IMR-90 (cell line): Measurements from ENCODE around the gene CAST.

Experiments used
- MXI1 ChIP-seq: IDR thresholded peaks from 2 replicates; pipeline ENCODE4 v1.6.1; 2012; ENCODE audit warnings: low read depth, mild to moderate bottlenecking, low read length, moderate library complexity, borderline replicate concordance
- RAD21 ChIP-seq: IDR thresholded peaks from 2 replicates; pipeline ENCODE4 v1.6.1; 2012; ENCODE audit warnings: low read length, improper control_type of control experiment
- TF ChIP-seq, protein P1 (sequence below): conservative IDR thresholded peaks from 2 replicates; pipeline ENCODE4 v1.5.1; 2012; ENCODE audit warnings: mild to moderate bottlenecking, low read depth, low read length, improper control_type of control experiment
- TF ChIP-seq, protein P2 (sequence below): fragments of 150-350 bp; IDR thresholded peaks from 2 replicates; pipeline ENCODE4 v1.6.1; 2017; ENCODE audit warnings: mild to moderate bottlenecking, antibody characterized with exemption, low read length, low read depth

DNA sequence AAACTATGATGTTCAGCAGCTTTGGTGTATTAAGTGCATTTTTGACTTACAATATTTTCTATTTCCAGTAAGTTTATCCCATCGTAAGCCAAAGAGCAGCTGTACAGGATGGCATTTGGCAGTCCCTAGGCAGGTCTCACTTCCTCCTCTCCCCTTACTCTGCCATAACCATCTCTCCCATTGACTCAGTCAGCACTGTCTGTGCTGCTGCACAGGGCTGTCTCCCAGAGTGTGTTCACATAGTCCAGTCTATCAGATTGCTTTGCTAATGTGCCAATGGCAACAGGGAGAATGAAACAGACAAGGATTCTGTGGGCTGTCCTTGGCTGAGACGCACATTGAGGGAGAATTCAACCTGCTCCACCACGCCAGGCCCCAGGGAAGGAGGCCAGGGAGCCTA is 47.0 kb upstream of the CAST start:
- TF ChIP-seq, protein P1, sequence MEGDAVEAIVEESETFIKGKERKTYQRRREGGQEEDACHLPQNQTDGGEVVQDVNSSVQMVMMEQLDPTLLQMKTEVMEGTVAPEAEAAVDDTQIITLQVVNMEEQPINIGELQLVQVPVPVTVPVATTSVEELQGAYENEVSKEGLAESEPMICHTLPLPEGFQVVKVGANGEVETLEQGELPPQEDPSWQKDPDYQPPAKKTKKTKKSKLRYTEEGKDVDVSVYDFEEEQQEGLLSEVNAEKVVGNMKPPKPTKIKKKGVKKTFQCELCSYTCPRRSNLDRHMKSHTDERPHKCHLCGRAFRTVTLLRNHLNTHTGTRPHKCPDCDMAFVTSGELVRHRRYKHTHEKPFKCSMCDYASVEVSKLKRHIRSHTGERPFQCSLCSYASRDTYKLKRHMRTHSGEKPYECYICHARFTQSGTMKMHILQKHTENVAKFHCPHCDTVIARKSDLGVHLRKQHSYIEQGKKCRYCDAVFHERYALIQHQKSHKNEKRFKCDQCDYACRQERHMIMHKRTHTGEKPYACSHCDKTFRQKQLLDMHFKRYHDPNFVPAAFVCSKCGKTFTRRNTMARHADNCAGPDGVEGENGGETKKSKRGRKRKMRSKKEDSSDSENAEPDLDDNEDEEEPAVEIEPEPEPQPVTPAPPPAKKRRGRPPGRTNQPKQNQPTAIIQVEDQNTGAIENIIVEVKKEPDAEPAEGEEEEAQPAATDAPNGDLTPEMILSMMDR = no peak
- TF ChIP-seq, protein P2, sequence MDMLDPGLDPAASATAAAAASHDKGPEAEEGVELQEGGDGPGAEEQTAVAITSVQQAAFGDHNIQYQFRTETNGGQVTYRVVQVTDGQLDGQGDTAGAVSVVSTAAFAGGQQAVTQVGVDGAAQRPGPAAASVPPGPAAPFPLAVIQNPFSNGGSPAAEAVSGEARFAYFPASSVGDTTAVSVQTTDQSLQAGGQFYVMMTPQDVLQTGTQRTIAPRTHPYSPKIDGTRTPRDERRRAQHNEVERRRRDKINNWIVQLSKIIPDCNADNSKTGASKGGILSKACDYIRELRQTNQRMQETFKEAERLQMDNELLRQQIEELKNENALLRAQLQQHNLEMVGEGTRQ = no peak
- TF ChIP-seq MXI1 = no peak
- TF ChIP-seq RAD21 = no peak
